OCI-LY1 (cell line): ENCODE data around the gene KCTD3.

ENCODE experiments used
- H2AFZ ChIP-seq: fragments of 200-600 bp; sonication (generic), shearing (Covaris generic); 2 replicates; pipeline ENCODE4 v1.6.0; 2014; ENCODE audit warnings: antibody characterized with exemption, mild to moderate bottlenecking, low read length
- H3F3A ChIP-seq: fragments of 200-600 bp; sonication (generic), shearing (Covaris generic); 2 replicates; pipeline ENCODE4 v1.6.0; 2014; ENCODE audit warnings: mild to moderate bottlenecking, antibody characterized with exemption, low read length, moderate library complexity; ENCODE audit not compliant: insufficient read depth
- H3K27ac ChIP-seq: fragments of 200-600 bp; sonication (generic); 2 replicates; pipeline ENCODE4 v1.5.1; 2014; ENCODE audit warnings: low read length, mixed run types, mild to moderate bottlenecking, low read depth; ENCODE audit not compliant: poor library complexity, severe bottlenecking
- H3K27me3 ChIP-seq: fragments of 200-600 bp; sonication (generic); 2 replicates; pipeline ENCODE4 v1.6.0; 2014; ENCODE audit warnings: antibody characterized with exemption, mild to moderate bottlenecking, low read length, moderate library complexity; ENCODE audit not compliant: insufficient read depth
- H3K36me3 ChIP-seq: fragments of 200-600 bp; sonication (generic); 2 replicates; pipeline ENCODE4 v1.6.1; 2014; ENCODE audit warnings: mild to moderate bottlenecking, antibody characterized with exemption, low read length, moderate library complexity, mixed read lengths; ENCODE audit not compliant: insufficient read depth
- H3K4me1 ChIP-seq: fragments of 200-600 bp; sonication (generic); 2 replicates; pipeline ENCODE4 v1.5.1; 2014; ENCODE audit warnings: mild to moderate bottlenecking, low read length, moderate library complexity; ENCODE audit not compliant: insufficient read depth, severe bottlenecking
- H3K4me2 ChIP-seq: fragments of 200-600 bp; sonication (generic), shearing (Covaris generic); 2 replicates; pipeline ENCODE4 v1.6.1; 2014; ENCODE audit warnings: low read length
- H3K4me3 ChIP-seq: fragments of 200-600 bp; sonication (generic); 2 replicates; pipeline ENCODE4 v1.5.1; 2014; ENCODE audit warnings: low read length, low read depth, mild to moderate bottlenecking, mixed read lengths; ENCODE audit not compliant: poor library complexity, severe bottlenecking
- H3K79me2 ChIP-seq: fragments of 200-600 bp; shearing (Covaris generic); 2 replicates; pipeline ENCODE4 v1.6.1; 2016; ENCODE audit warnings: mixed run types, low read length, mixed read lengths; ENCODE audit not compliant: insufficient read depth
- H3K9ac ChIP-seq: fragments of 200-600 bp; sonication (generic), shearing (Covaris generic); 2 replicates; pipeline ENCODE4 v1.6.1; 2014; ENCODE audit warnings: mild to moderate bottlenecking, low read length, mixed read lengths
- H3K9me2 ChIP-seq: fragments of 200-600 bp; sonication (generic), shearing (Covaris generic); 2 replicates; pipeline ENCODE4 v1.6.1; 2014; ENCODE audit warnings: low read depth, mild to moderate bottlenecking, low read length, mixed read lengths
- H3K9me3 ChIP-seq: fragments of 200-600 bp; shearing (Covaris generic); 2 replicates; pipeline ENCODE4 v1.6.1; 2014; ENCODE audit warnings: low read length, mixed read lengths
- H4K20me1 ChIP-seq: fragments of 200-600 bp; sonication (generic), shearing (Covaris generic); 2 replicates; pipeline ENCODE4 v1.6.0; 2016; ENCODE audit warnings: mild to moderate bottlenecking, low read length; ENCODE audit not compliant: insufficient read depth
- CTCF ChIP-seq: fragments of 200-600 bp; sonication (generic), shearing (Covaris generic); IDR thresholded peaks from 2 replicates; pipeline ENCODE4 v1.5.1; 2017; ENCODE audit warnings: mild to moderate bottlenecking, antibody characterized with exemption, low read length, moderate library complexity, mixed read lengths
- EZH2 ChIP-seq: fragments of 200-600 bp; sonication (generic), shearing (Covaris generic); IDR thresholded peaks from 2 replicates; pipeline ENCODE4 v1.8.0; 2017; ENCODE audit warnings: borderline replicate concordance, mixed run types, mild to moderate bottlenecking, antibody characterized with exemption, low read length, moderate library complexity, mixed read lengths

KCTD3 gene

GRCh38 chr1:215617979-215618378, 50.9 kb downstream of the KCTD3 start:
- Histone ChIP-seq H3K27ac (no peak overlapping the region), H4K20me1 (no peaks in the 10 kb centered on the region), H3F3A (no peaks in the 10 kb centered on the region), H3K9me2 (no peaks in the 10 kb centered on the region), H3K36me3 (no peaks in the 10 kb centered on the region), H3K79me2 (no peaks in the 10 kb centered on the region), H3K9me3 (no peaks in the 10 kb centered on the region), H3K4me3 (no peak overlapping the region), H3K9ac (no peak overlapping the region), H3K4me2 (no peak overlapping the region), H2AFZ (no peak overlapping the region), H3K27me3 (no peaks in the 10 kb centered on the region), H3K4me1 (no peaks in the 10 kb centered on the region)
- no peak for TF ChIP-seq CTCF
- TF ChIP-seq EZH2: no peak

- no peak for TF ChIP-seq CTCF
- Histone ChIP-seq H2AFZ (no peak overlapping the region), H3K9me2 (no peaks in the 10 kb centered on the region), H3K9me3 (no peaks in the 10 kb centered on the region), H3K9ac (no peak overlapping the region), H3K4me1 (no peaks in the 10 kb centered on the region), H4K20me1 (no peaks in the 10 kb centered on the region), H3K79me2 (no peaks in the 10 kb centered on the region), H3K4me3 (no peak overlapping the region), H3K27me3 (no peaks in the 10 kb centered on the region), H3F3A (no peaks in the 10 kb centered on the region), H3K36me3 (no peaks in the 10 kb centered on the region), H3K4me2 (no peak overlapping the region), H3K27ac (no peak overlapping the region)
Observed at GRCh38 chr1:215623162-215623561, 56.1 kb downstream of the KCTD3 start.

DNA sequence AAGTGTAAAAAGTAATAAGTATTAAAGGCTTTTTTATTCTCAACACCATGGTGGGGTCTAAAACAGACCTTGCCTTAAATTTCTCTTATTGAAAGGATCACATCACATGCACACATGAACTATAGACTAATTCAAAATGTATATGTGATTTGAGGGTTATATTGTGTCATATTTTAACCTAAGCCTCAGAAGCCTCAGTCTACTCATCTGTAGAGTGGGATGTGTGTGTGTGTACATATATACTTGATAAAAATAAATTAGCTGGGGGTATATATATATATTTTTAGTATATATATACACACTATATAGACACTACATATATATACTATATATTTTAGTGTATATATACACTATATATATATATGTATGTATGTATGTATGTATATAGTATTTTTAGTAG, 58.8 kb downstream of the KCTD3 start:
- TF ChIP-seq CTCF (no peak), EZH2 (no peak)
- Histone ChIP-seq H3K4me2 (no peak overlapping the region), H4K20me1 (no peaks in the 10 kb centered on the region), H3F3A (no peaks in the 10 kb centered on the region), H3K4me3 (no peak overlapping the region), H3K9me2 (no peaks in the 10 kb centered on the region), H3K9me3 (no peaks in the 10 kb centered on the region), H3K27me3 (no peaks in the 10 kb centered on the region), H3K27ac (no peak overlapping the region), H2AFZ (no peak overlapping the region), H3K79me2 (no peaks in the 10 kb centered on the region), H3K4me1 (no peaks in the 10 kb centered on the region), H3K36me3 (no peaks in the 10 kb centered on the region), H3K9ac (no peak overlapping the region)
